GM19397 (cell line): ENCODE results near the gene COL20A1.
"Not testable (repeated sequence)": the region's sequence is repeated elsewhere in the genome, so short reads cannot be mapped to it uniquely, and the experiment has no call there.

Experiments used
- ATAC-seq: cut with Tn5 transposase; IDR thresholded peaks from one replicate; pipeline ENCODE4 v1.9.1; 2021; ENCODE audit warnings: mild to moderate bottlenecking, moderate library complexity; ENCODE audit not compliant: unreplicated experiment

The COL20A1 gene

DNA sequence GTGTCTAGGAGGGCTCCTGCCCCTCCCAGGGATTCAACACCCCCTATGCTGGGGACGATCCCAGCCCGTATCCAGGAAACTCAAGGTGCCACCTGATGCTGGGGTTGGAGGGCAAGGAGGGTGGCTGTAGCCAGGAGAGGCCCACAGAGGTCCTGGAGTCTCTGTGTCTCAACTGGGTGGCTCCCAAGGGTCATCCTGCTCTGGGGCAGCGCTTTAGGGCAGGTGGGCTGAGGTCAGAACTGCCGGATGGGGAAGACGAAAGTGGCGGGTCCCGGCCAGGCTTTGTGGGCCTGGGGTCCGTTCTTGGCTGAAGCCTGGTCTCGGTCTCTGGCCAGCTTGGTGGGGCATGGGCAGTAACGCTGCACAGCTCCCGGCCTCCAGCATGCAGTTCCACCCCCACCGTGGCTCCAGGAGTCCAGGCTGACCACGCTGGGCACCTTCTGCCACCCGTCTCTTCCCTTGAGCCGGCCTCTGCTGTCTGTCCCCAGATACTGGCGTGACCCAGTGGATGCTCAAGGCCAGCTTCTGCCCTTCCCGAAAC lies 2.8 kb upstream of the COL20A1 start:
- ATAC-seq, result no peak

DNA sequence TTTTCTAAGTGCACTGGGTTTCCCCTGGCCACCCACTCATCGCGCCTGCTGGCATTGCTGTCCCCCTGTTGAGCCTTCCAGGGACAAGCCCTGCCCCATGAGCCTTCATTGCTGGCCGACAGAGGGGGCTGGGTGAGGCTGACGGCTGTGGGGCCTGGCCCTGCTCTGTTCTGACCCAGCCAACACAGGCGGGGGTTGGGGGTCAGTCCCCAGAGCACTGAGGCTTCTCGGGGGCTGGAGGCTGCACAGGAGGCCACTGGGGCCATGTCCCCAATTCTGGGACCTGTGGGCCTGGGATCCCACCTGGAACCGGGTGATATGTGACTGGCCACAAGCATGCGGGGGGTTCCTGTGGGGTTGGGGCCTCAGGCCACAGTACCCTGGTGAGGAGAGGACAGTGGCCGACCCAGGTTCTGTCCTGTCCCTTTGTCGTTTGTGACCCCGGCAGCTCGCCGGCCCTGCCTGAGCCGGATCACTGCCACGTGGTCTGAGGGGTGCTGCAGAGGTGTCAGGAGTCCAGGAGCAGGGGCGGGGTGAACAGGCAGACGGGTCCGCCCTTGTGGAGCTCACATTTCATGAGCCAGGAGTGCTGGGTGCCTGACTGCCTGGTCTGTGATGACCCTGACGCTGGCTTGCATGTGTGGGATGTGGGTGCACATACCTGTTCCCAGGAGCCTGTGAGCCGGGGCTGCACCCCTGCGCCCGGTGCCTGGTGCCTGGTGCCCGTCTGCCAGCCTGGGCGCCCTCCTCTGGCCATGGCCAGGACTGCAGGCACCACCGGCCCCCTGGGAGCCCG lies 2.1 kb upstream of the COL20A1 start:
- ATAC-seq, result no peak

DNA sequence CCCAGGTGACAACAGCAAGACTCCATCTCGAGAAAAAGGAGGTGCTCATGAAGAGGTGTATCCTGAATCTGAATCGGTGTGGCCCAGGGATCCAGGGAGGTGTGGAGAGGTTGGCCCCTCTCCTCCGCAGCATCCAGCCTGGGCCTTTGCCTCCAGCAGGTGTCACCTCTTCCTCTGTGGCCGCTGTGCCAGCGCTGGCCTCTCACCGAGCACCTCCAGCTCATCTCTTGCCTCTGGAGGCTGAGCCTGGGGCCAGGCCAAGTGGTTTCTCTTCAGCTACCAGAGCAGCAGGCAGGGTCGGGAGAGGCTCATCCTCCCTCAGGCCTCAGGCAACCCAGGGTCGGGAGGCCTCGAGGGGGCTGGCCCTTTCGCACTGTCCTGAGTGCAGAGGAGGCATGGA lies 1.2 kb upstream of the COL20A1 start:
- no peak for ATAC-seq

DNA sequence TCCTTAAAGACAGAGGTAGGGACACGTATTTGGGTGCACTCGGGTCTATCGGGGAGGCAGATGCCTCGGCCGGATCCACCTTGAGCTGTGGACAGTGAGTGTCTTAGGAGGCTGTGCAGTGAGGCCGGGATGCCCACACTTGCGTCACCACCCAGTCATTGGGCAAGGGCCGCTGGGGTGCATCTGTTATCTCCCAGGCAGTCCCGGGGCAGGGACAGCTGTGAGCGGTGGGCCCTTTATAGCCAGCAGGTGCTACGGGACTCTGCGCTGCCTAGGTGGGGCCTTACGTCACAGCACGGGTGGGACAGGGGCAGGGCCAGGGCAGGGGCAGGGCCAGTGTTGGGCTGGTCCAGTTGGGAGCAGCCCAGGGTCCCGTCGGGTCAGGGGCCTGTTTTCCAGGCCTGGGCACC lies 689 bp upstream of the COL20A1 start:
- no peak for ATAC-seq

DNA sequence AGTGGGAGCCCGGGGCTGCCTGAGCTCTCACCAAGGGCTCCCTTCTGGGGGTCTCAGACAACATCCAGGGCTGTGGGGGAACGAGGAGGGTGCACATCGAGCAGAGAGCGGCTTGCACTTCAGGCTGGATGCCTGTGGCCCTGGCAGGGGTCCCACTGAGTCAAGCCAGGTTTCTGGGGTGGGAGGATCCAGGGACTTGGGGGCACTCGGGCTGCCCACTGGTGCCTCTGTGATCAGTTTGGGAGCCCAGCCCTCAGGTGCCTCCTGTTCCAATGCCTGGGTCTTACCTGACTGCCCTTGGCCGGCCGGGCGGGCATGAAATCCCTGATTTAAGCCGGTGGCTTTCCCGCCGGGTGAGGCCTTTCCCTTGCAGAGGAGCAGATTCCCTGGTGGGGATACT lies 470 bp downstream of the COL20A1 start:
- no peak for ATAC-seq

DNA sequence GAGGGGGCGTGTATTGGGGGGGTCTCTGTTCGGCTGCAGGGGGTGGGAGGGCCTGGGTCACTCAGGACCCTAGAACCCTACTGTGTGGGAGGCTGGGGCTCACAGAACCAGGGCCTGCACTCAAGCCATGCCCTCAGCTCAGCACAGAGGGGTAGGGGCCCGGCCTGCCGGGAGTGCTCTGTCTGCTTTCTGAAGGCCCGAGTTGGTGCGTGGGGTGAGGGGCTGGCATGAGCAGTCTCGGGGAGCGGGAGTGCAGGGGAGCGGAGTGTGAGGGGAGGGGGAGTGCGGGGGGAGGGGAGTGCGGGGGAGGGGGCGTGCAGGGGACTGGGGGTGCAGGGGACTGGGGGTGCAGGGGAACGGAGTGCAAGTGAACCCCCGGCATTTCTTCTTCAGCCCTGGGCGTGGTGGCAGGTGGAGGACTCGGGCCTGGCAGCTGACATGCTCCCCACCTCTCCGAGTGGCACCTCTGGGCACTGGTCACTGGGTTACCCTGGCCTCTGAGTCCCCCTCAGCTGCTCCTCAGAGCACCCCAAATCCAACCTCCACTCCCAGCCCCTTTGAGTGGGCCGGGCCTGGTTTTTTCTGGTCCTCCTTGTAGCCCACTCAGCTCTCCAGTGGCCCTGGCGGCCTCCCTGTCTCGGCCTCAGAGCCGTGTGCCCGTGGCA lies 1.0 kb downstream of the COL20A1 start:
- ATAC-seq, result no peak

DNA sequence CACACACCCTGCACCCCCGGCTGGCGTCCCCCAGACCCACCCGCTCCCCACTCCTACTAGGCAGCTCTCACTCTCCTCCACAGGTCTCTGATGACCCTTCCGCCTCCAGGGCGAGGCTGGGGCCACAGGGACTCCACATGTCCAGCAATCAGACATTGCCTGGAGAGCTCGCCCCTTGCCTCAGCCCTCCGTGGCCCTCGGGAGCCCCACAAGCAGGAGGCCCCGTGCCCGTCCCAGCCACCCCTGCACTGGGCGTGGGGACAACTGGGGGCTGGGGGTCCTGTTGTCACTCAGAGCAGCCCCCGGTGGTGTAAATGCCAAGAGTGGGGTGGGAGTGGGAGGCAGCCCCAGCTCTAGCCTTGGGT lies 1.5 kb downstream of the COL20A1 start:
- ATAC-seq, result no peak

DNA sequence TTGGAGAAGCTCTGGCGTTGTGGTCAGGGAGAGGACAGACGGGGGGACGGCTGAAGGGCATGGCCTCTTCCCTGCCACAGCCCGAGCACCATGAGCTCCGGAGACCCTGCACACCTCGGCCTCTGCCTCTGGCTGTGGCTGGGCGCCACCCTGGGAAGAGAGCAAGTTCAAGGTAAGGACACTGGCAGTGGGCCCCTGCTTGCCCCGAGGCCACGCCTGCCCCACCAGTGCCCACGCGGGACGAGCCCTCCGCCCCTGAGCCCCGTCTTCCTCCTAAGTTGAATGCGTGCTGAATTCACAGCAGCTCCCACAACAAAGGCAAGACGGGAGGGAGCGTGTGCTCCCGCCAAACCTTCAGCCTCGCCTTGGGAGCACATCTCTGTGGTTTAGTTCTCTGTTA lies 2.0 kb downstream of the COL20A1 start:
- ATAC-seq, result no peak

DNA sequence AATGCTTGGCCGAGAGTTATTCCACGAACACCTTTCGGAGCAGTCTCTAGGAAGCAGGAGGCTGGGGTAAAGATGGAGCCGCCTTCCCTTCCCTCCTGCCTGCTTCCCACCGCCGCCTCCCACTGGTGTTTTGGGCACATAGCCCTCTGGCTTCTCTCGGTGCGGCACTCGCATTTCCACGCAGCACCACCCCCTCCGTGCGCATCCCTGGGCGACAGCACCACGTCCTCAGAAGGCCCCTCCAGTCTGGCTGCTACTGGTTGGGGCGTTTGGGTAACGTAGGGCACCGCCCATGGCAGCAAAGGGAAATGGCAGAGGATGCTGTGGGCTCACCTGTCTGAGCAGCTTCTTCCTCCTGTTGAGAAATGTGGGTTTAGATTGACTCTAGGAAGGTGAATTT lies 2.4 kb downstream of the COL20A1 start:
- no peak for ATAC-seq

DNA sequence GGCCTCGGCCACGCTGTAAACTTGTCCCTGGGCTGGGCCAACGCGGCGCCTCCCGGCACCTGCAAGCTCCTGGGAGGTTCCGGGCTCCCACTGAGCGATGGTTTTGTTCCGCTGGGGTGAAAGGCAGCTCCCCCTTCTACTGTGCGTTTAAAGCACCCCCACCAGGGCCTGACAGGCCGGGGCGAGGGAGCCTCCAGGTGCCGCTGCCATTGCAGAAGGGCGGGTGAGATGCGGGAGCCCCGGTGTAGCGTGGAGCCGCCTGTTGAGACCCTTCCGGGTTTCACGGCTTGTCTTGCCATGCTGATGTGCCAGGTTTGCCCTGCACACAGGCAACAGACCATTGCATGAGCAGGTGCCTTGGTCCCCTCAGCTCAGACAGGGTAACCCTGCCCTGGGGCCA lies 2.9 kb downstream of the COL20A1 start:
- no peak for ATAC-seq

DNA sequence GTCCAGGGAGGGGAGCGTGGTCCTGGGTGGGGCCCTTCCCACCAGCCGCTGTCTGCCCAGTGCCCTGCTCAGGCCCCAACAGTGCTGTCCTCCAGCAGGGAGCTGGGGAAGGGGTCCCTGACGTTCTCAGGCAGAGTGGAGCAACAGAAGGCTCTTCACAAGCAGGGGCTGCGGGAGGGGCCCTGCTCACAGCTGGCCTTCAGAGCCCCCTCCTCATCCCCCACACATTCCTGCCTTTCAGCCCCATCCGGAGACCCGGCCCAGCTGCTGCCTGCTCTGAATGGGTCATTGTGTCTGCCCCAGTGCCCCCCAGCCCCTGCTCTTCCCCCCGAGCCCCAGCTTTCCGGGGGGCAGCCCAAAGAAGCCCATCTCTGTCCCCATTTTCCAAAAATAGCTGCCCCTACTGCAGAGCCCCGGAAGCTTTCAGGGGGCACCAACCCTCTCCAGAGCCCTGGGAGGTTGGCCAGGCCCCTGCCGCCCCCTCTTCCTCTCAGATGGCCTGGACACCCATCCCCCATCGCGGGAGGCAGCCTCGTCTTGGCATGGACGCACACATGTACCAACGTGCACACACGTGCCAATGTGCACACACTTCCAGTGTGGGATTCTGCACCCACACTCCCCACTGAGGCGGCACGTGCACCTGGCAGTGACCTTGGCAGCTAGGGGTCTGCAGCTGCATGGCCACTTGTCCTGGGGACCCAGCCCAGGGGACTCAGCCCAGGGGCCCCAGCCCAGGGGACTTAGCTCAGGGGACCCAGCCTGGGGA lies 3.7 kb downstream of the COL20A1 start:
- no peak for ATAC-seq

DNA sequence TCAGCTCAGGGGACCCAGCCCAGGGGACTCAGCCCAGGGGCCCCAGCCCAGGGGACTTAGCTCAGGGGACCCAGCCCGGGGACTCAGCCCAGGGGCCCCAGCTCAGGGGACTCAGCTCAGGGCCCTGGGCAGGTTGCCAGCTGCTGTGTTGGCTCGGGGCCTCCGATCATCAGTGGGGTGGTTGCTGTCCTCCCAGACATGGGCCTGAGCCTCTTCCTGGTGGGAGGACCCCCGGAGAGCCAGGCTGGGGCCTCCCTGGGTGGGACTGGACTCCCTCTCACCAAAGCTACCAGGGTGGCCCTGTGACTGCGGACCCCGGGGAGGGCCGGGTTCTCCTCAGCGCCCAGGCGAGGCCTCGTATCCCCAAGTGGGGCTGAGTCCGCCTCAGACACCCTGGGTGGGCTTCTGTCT lies 4.4 kb downstream of the COL20A1 start:
- no peak for ATAC-seq

DNA sequence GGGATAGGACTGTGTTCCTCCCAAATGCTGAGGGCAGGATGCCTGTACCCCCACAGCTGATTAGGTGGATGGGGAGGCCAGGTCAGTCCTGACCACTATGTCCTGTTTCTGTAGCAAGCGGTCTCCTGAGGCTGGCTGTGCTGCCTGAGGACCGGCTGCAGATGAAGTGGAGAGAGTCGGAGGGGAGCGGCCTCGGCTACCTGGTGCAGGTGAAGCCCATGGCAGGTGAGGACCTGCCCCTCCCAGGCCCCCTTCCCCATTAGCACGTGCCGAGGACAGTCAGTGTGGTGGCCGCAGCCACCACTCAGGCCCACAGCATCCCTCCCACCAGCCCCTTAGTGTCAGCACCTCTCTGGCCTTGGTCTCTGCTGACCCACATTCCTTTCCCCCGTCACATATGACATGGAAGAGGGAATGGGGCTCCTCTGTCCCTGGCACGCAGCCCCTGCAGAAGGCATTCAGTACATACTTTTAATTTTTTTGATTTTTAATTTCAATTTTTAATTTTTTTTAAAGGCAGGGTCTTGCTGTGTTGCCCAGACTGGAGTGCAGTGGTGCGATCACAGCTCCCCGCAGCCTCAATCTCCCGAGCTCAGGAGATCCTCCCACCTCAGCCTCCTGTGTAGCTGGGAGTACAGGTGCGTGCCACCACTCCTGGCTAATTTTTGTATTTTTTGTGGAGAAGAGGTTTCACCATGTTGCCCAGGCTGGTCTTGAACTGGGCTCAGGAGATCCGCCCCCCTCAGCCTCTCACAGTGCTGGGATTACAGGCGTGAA lies 5.0 kb downstream of the COL20A1 start:
- no peak for ATAC-seq

DNA sequence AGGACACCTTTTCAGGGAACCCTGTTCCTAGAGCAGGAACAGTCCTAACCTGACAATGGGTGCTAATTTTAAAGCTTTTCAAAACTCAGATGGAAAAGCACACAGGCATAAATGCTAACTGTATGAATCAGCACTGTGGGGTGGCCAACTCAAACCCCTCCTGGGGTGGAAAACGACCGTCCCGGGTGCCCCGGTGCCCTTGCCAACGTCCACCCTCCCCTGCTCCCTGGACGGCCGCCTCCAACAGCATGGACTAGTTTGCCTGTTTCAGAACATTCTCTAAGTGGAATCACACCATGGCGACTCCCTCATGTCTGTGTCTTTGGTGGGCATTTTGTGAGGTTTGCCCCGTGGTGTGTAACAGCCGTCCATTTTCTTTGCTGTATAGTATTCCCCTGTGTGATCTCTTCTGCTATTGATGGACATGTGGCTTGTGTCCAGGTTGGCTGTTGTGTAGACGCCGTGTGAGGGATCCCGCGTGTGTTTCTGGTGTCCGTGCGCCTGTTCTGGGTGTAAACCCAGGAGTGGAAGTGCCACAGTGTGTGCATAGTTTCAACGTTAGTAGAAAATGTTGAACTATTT lies 5.8 kb downstream of the COL20A1 start:
- ATAC-seq, result no peak

DNA sequence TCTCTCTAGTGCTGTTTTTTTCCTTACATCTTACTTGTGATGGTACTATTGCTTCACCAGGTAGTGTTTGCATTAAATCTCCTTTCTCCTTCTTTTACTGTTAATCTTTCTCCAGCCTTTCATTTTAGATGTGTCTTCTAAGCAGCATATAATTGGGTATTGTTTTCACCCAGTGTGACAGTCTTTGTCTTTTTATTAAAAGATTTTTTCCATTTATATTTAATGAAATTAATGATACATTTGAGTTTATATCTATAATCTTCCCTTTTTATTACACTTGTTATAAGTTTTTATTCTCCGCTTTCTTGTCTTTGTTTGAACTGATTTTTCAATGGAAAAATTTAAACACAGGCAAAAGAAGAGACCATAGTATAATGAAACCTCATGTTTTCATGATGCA lies 8.7 kb downstream of the COL20A1 start:
- ATAC-seq, result no peak

DNA sequence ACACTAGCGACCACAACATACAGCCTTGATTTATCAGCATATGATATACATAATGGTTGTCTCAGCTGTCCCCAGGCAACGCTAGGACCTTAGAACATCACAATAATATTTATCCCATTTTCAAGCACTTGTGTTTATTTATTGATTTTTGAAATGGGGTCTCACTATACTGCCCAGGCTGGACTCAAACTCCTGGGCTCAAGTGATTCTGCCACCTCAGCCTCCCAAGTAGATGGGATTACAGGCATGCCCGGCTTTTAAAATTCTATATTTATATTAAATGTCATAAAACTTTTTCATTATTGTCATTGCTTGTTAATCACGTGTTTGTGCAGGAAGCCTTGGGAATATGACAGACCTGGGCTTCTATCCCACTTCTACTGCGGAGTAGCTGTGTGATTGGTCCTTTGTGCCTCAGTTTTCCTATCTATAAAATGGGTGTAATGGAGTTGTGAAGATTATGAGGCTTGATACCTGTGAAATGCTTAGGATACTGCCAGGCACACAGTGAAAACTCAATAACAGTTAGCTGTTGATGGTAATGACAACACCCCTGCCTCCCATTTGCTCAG lies 10.2 kb downstream of the COL20A1 start:
- no peak for ATAC-seq

DNA sequence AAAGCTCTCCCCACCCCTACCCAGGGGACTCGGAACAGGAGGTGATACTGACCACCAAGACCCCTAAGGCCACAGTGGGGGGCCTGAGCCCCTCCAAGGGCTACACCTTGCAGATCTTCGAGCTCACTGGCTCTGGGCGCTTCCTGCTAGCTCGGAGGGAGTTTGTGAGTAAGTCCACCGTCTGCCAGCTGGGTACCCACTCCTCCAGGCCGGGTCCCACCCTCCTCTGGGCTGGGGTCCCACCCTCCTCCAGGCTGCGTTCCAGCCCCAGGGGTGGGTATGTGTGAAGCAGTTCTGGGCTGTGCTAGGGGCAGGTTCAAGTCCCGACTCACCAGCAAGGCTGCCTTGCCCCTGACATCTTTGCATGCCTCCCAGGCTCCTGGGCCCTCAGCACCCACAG lies 12.4 kb downstream of the COL20A1 start:
- no peak for ATAC-seq

DNA sequence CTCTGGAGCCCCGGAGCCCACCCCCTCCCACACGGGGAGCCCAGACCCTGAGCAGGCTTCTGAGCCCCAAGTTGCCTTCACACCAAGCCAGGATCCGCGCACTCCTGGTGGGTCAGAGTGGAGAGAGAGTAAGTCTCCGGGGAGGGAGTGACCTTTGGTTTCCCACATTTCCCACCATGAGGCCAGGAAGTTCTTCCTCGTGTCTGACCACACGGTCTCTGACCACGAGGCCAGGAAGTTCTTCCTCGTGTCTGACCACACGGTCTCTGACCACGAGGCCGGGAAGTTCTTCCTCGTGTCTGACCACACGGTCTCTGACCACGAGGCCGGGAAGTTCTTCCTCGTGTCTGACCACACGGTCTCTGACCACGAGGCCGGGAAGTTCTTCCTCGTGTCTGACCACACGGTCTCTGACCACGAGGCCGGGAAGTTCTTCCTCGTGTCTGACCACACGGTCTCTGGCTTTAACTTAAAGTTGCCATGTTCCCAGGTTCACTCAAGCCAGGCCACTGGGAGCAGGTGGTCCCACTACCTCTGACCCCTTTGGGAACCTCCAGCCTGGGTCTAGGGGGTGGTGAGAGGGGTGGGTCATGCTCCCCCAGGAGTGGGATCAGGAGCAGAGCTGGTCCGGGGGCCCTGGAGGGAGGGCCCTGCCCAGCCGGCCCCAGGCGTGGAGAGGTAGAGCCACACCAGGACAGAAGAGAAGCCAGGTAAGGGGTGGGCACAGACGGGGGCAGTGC lies 13.1 kb downstream of the COL20A1 start:
- ATAC-seq, result not testable (repeated sequence)

DNA sequence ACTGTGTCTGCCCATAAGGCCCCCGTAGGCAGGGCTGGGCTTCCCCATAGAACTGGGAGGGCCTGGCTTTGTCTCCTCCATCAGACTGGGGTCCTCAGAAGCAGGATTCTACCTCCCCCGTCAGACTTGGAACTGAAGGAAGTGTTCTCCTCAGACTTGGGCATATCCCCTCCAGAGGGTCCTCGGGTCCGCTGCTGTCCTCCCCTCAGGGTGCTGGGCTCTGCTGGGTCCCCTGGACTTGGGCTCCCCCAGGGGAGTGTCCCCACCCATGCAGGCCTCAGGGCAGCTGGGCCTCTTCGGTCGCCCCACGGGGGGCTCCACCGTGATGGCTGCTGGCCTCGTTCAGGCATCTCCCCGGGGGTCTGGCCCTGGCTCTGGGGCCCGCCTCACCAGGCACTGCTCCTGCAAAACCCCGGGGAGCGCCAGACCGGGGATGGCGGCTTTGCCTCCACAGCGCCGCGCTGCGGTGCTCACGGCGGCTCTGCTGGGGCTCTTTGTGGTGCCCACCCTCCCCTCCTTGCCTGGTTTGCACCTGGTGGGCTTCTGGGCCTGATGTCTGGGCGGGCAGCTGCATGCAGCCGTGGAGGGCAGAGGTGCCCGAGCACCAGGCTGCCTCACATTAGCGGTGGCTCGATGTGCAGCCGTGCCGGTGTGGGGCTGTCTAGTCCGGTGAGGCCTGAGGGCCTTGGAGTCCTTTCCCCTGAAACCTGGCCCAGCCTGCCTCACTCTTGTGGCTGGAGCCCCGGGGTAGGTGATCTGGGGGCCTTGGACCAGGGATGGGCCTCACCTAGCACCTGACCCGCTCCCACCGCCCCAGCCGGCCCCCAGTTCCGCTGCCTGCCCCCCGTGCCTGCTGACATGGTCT lies 13.9 kb downstream of the COL20A1 start:
- no peak for ATAC-seq
